Ascending aorta (tissue), 2 donors: ENCODE measurements around the gene BMPR1A. TPM values are rescaled to one million over a fixed set of nuclear protein-coding genes. Genes with fewer than 3 reads are reported as not detected.
"Not testable (repeated sequence)": the region's sequence is repeated elsewhere in the genome, so short reads cannot be mapped to it uniquely, and the experiment has no call there.

Experiments
- DNase-seq, 2 donors: peaks; one replicate each; pipeline ENCODE4 v3.0.0-alpha.2; 2019; ENCODE audit warnings: low spot score in 2 of 2
- H3K27ac ChIP-seq, 2 donors: fragments of 200-600 bp; sonication (generic); one replicate each; pipeline ENCODE4 v1.5.1; 2016 to 2017; ENCODE audit warnings: mild to moderate bottlenecking in 1 of 2
- H3K27me3 ChIP-seq: fragments of 200-600 bp; sonication (generic); one replicate; pipeline ENCODE4 v1.5.1; 2017
- H3K36me3 ChIP-seq, 2 donors: fragments of 200-600 bp; sonication (generic); one replicate each; pipeline ENCODE4 v1.5.1; 2016
- H3K4me1 ChIP-seq, 2 donors: fragments of 200-600 bp; sonication (generic); one replicate each; pipeline ENCODE4 v1.5.1; 2016 to 2017; ENCODE audit warnings: mild to moderate bottlenecking in 1 of 2
- H3K4me3 ChIP-seq, 2 donors: fragments of 200-600 bp; sonication (generic); one replicate each; pipeline ENCODE4 v1.5.1; 2016 to 2017; ENCODE audit warnings: mild to moderate bottlenecking in 1 of 2
- H3K9me3 ChIP-seq, 2 donors: fragments of 200-600 bp; sonication (generic); one replicate each; pipeline ENCODE4 v1.5.1; 2016
- intact Hi-C: fragments of 100-400 bp; cut with DNase I; formaldehyde crosslinking; loops from one replicate; pipeline ENCODE4 v1.15.1; 2023
- total RNA-seq: library from RNA; depleted of rRNA; stranded (reverse); fragments of >200 nt; gene quantifications from one replicate; pipeline ENCODE4 v1.1.0, GENCODE V29; 2016
- TF ChIP-seq, protein P1 (sequence below), 3 experiments: fragments of 200-600 bp in 2 of 3; fragments of 450-650 bp in 1 of 3; sonication (generic) in 2 of 3; IDR thresholded peaks; one replicate each; pipeline ENCODE4 v1.5.1; 2016 to 2019; ENCODE audit warnings: antibody characterized with exemption in 3 of 3, mild to moderate bottlenecking in 1 of 3, moderate library complexity in 1 of 3

Gene BMPR1A
- total RNA-seq, 1 donor from 2014 or later = 12.9 TPM

DNA sequence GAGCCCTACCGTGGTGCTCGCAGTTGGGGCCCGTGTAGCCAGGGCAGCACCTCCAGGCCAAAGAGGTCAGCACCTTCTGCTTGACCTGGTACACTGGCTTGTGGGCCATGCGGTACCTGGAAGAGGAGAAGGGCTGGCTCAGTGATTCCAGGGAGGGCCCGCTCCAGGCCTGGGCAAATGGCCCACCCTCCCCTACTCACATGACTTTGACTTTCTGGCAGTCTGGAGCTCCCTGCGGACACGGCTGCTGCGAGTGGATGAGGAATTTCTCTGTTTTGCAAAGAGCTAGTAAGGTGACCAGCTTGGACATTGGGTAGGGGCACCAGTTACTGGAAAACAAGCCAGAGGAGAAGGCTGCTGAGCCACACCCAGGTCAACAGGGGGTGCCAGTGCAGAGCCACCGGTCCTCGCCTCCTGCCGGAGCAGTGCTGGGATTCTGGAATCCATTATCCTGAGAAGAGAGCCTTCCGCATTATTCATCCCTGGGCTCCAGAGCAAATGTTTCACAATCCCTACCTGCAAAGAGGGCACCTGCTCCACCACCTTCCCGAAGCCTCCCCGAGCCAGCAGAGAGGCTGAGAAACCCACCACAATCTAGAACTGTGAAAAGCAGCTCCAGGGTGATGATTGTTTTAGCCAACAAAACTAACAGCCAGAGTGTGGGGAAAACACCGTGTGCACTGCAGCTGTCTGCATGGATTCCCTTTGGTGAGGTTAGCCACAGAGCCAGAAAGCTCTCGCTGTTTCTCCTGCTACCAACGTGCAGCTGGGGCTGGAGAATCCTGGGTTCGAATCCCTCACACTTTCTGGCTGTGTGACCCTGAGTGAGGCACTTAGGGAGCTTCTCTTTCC lies 189.2 kb downstream of the BMPR1A start:
- no peaks in the 10 kb centered on the region for H3K36me3 ChIP-seq
- TF ChIP-seq, protein P1, sequence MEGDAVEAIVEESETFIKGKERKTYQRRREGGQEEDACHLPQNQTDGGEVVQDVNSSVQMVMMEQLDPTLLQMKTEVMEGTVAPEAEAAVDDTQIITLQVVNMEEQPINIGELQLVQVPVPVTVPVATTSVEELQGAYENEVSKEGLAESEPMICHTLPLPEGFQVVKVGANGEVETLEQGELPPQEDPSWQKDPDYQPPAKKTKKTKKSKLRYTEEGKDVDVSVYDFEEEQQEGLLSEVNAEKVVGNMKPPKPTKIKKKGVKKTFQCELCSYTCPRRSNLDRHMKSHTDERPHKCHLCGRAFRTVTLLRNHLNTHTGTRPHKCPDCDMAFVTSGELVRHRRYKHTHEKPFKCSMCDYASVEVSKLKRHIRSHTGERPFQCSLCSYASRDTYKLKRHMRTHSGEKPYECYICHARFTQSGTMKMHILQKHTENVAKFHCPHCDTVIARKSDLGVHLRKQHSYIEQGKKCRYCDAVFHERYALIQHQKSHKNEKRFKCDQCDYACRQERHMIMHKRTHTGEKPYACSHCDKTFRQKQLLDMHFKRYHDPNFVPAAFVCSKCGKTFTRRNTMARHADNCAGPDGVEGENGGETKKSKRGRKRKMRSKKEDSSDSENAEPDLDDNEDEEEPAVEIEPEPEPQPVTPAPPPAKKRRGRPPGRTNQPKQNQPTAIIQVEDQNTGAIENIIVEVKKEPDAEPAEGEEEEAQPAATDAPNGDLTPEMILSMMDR (IDR thresholded peaks at IDR 0.05) = peak in 2 of 3 experiments; percentile 30 to 45
- H3K4me3 ChIP-seq = peak overlapping the region in 1 of 2 donors; percentile 24
- peaks cover 7 to 23% of the 10 kb centered on the region in 2 donors for H3K4me1 ChIP-seq
- H3K27me3 ChIP-seq = no peaks in the 10 kb centered on the region
- no peaks in the 10 kb centered on the region for H3K9me3 ChIP-seq
- intact Hi-C loops = no loop called here
- peak overlapping the region; percentile 49 to 56 for H3K27ac ChIP-seq
- DNase-seq = peak in 1 of 2 donors; percentile 73

DNA sequence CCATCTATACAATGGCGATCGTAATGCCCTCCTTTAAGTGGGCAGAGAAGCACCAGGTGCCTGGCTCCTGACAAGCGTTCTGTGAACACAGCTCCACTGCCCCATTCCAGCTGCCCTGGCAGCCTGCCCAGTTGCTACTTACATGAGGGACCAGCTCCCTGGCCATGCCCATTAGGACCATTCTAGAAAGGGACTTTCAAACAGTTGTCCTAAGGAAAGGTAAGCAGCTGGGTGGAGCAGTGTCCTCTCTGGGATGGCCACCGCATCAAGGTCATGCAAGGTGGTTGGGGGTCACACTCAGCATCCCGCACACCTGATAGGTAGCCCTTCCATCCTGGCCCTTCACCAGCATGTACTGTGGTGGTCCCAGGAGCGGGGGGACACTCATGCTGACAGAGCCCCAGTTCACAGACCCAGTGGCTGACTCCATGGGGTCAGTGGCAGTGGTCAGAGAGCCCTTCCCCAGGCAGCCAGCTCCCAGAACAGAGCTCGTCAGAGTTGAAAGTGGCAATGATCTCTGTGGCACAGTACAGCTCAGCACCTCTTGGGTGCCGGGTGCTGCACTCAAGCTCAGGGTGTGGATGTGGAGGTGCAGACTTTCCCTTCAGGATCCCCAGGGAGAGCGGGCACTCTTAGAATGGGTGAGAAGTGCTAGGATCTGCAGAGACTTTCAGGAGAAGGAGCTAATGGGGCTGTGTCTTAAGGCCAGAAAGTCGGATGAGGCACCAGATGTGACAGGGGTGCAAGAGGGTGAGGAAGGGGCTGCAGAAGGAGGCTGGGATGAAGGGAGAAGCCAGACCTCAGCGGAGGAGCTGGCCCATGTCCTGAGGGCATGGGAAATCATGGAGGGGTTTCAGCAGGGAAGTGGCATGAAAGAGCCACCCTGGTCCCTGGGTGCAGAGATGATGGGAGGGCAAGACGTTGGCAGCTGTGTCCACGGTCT lies 190.1 kb downstream of the BMPR1A start:
- Histone ChIP-seq H3K27ac (peak overlapping the region in 1 of 2 donors; percentile 49), H3K27me3 (no peaks in the 10 kb centered on the region), H3K36me3 (no peaks in the 10 kb centered on the region), H3K9me3 (no peaks in the 10 kb centered on the region), H3K4me3 (peak overlapping the region in 1 of 2 donors; percentile 24), H3K4me1 (peaks cover 7 to 27% of the 10 kb centered on the region in 2 donors)
- intact Hi-C loops = no loop called here
- peak in 1 of 2 donors; percentile 77 for DNase-seq
- TF ChIP-seq, protein P1 (IDR thresholded peaks at IDR 0.05) = no peak

DNA sequence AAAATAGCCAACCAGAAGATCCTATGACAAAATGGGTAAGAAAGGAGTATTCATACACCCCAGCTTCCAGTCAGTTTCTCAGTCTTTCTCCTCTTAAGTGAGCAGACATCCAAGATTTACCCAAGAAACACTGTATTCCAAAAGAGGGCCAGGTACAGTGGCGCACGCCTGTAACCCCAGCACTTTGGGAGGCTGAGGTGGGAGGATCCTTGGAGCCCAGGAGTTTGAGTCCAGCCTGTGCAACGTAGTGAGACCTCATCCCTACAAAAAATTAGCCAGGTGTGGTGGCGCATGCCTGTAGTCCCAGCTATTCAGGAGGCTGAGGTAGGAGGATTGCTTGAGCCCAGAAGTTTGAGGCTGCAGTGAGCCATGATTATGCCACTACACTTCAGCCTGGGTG lies 191.4 kb downstream of the BMPR1A start:
- H3K27ac ChIP-seq, intact Hi-C loops, H3K36me3 ChIP-seq, H3K27me3 ChIP-seq, H3K4me3 ChIP-seq, H3K9me3 ChIP-seq: not testable (repeated sequence)
- peak in 1 of 2 donors; percentile 27 for DNase-seq
- H3K4me1 ChIP-seq = peaks cover 8 to 32% of the 10 kb centered on the region in 2 donors

DNA sequence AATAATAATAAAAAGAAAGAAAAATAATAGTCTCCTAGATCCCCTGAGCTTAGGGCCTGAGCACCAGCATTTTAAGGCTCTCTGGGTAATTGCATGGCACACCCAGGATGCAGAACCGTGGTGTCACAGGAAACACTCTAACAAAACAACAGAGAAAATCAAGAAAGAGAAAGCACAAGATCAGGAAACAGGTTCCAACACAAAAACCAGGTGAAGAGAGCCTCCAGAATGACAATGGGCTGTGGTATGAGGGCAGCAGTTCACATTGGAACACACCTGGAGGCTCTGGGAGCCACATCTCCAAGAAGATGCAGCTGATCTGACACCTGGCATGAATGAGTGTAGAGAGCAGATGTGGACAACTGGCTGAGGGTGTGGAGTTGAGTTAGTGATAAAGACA lies 193.9 kb downstream of the BMPR1A start:
- Histone ChIP-seq H3K27me3 (no peaks in the 10 kb centered on the region), H3K36me3 (no peaks in the 10 kb centered on the region), H3K4me3 (no peak overlapping the region), H3K4me1 (peaks cover 22 to 43% of the 10 kb centered on the region in 2 donors), H3K27ac (peak overlapping the region in 1 of 2 donors; percentile 95), H3K9me3 (no peaks in the 10 kb centered on the region)
- DNase-seq = peak in 1 of 2 donors; percentile 11
- TF ChIP-seq, protein P1 (IDR thresholded peaks at IDR 0.05) = no peak
- intact Hi-C loops = loop anchor here (10.0 kb wide), 1 partner anchor 426 kb away; the partner anchor contains the start of gene WAPL

DNA sequence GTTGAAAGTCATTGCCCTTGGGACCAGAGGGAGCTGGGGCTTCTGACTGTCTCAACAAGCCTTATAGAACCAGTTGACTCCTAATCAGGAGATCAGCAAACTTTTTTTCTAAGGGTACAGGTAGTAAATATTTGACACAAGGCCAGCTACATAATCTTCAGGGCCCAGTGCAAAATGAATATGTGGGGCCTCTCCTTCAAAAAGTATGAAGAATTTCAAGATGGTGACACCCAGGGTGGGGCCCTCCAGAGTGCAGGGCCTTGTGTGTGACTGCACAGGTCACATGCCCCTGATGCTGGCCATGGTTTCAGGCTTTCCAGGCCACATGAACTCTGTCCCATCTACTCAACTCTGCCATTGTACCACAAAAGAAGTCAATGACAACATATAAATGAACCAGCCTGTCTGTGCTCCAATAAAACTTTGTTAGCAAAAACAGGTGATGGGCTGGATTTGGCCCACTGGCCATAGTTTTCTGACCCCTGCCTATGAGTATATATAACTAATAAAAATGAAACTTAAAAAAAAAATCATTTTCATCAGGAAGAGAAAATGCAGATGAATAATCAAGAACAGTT lies 194.9 kb downstream of the BMPR1A start:
- peak in 1 of 2 donors; percentile 40 for DNase-seq
- TF ChIP-seq, protein P1 (IDR thresholded peaks at IDR 0.05) = no peak
- intact Hi-C loops = loop anchor here (10.0 kb wide), 1 partner anchor 426 kb away; the partner anchor contains the start of gene WAPL

More for the DNA sequence above, 194.9 kb downstream of the BMPR1A start:
- H3K4me3 ChIP-seq = no peak overlapping the region
- H3K9me3 ChIP-seq = no peaks in the 10 kb centered on the region
- H3K4me1 ChIP-seq = peaks cover 28 to 43% of the 10 kb centered on the region in 2 donors
- H3K27me3 ChIP-seq = no peaks in the 10 kb centered on the region
- H3K27ac ChIP-seq = peak overlapping the region; percentile 95 to 98
- H3K36me3 ChIP-seq = no peaks in the 10 kb centered on the region
